GDM1 (cell line): ENCODE data around the gene BAHCC1.
A peak's percentile ranks its signal among the peaks of the same experiment; 100 is the strongest.

ENCODE experiments used
- DNase-seq: peaks from one replicate; lab custom pipeline; 2025; lab: John Stamatoyannopoulos, UW

The BAHCC1 gene

GRCh38 chr17:81480140-81481072 lies 85.1 kb downstream of the BAHCC1 start:
- no peak for DNase-seq

- DNase-seq = peak; percentile 86
These were observed 86.0 kb downstream of the BAHCC1 start for GRCh38 chr17:81481073-81481799.

DNA sequence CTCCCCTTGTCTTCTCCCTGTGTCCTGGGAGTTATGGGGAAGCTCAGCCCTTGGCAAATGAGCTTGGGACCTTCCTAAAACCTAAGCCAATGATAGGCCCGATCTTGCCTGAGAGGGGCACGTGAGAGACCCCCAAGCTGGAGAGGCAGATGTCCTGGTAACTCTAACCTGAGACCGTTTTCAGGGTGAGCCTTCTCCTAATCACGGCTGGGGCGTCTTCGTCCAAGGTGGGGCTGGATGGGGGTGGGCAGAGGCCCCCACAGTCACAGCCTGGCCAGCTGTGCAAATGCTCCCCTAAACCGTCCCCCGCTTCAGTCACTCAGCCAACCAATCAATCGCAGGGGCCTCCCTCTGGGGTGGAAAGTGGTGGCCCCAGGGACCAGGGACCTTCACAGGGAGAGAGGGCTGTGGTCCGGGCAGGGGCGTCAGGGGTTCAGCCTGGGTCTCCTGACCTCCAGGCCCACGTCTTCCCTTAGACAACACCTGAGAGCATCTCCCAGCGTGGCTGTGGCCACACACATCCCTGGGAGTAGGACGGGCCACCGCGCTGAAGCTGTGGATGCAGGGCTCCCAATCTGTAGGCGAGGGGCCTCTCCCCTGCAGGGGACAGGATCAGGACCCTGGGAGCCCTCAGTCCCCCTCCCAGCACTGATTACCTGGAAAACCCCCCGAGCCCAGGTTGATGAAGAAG lies 86.7 kb downstream of the BAHCC1 start:
- no peak for DNase-seq

DNA sequence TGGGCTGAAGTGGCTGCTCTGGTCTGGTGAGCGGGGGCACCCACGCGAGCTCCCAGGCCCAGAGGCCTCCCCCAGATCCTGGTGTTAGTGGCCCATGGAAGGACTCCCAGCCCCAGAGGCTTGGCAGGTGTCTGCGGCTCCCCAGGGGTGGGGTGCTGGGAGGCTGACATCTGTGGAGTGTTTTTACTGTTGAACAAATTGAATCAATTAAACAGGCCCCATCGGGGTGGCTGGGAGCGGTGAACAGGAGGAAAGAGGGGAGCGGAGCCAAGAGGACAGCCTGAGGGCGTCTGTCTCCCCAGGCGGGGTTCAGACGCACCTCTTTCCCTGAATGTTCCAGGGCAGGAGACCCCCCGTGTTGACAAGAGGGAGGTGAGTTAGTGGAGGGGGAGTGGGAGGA lies 87.4 kb downstream of the BAHCC1 start:
- DNase-seq = no peak

- DNase-seq = no peak
These were observed 88.0 kb downstream of the BAHCC1 start for GRCh38 chr17:81483085-81483861.

- no peak for DNase-seq
These were observed 88.6 kb downstream of the BAHCC1 start for GRCh38 chr17:81483862-81484194.

DNA sequence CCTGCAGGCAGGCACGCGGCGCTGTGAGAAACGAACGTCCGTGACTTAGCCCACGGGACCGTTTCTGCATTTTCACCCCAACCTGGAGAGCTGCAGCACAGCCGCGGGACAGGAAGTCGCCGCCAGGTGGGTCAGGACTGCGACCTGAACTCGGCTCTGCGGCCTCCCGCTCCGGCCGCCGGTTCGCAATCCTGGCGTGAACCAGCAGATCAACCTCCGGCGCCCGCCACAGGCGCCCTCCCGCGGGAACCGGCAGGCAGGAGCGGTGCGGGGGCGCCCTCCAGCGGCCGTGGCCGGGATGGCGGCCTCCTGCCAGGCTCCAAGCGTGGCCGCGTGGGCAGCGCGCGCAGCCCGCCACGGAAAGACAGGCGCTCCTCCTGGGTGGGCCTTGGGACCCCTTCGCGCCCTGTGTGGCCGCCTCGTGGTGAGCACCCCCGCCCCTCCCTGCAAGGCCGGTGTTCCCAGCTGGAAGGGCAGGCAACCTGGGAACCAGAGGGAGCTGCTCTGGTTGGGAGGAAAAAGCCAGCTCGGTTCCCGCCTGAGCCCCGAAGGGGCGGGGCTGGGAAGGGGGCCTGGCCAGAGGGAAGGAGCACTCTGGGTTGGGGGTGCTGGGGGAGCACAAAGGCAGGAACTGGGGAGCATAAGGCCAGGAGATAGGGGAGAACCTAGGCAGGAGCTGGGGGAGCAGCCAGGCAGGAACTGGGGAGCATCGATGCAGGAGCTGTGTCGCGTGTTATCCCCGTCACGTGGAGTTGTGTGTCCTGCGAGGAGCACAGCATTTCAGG lies 89.1 kb downstream of the BAHCC1 start:
- peak; percentile 75 for DNase-seq

GRCh38 chr17:81486199-81486810 lies 91.0 kb downstream of the BAHCC1 start:
- DNase-seq = peak; percentile 68

DNA sequence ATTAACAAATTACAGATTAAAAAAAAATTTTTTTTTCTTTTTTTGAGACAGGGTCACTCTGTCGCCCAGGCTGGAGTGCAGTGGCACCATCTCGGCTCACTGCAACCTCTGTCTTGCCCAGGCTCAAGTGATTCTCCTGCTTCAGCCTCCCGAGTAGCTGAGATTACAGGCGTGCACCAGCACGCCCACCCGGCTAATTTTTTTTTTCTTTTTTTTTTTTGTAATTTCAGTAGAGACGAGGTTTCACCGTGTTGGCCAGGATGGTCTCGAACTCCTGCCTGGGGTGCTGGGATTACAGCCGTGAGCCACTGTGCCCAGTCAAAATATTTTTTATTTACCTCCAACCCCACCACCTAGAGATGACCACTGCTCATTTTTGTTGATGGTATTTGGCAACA lies 91.8 kb downstream of the BAHCC1 start:
- DNase-seq = no peak

GRCh38 chr17:81487487-81488275 lies 92.4 kb downstream of the BAHCC1 start:
- peak; percentile 76 for DNase-seq

DNA sequence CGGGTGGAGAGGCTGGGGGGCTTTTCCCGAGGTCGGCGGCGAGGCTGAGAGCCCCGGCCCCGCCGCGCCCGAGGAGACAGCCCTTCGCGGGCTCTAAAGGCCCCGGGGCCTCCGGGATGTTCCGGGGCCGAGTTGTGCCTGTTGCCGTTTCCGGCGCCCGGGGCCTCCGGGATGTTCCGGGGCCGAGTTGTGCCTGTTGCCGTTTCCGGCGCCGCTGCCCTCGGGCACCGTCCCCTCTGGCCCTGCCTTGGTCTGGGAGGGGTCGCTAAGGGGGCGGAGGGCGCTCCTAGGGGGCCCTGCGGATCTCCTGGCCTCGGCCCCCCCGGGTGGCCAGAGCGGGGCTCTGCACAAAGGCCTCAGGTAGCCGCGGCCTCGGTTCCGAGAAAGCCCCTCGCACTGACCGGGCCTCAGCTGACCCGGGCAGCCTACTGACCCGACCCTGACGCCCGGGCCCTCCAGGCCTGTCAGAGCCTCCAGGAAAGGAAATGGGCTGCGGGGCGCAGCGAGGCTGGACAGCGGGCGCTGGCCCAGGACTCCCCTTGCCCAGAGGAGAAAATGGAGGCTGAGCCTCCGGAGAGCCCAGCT lies 93.1 kb downstream of the BAHCC1 start:
- DNase-seq = no peak

GRCh38 chr17:81489012-81489997 lies 94.0 kb downstream of the BAHCC1 start:
- no peak for DNase-seq

DNA sequence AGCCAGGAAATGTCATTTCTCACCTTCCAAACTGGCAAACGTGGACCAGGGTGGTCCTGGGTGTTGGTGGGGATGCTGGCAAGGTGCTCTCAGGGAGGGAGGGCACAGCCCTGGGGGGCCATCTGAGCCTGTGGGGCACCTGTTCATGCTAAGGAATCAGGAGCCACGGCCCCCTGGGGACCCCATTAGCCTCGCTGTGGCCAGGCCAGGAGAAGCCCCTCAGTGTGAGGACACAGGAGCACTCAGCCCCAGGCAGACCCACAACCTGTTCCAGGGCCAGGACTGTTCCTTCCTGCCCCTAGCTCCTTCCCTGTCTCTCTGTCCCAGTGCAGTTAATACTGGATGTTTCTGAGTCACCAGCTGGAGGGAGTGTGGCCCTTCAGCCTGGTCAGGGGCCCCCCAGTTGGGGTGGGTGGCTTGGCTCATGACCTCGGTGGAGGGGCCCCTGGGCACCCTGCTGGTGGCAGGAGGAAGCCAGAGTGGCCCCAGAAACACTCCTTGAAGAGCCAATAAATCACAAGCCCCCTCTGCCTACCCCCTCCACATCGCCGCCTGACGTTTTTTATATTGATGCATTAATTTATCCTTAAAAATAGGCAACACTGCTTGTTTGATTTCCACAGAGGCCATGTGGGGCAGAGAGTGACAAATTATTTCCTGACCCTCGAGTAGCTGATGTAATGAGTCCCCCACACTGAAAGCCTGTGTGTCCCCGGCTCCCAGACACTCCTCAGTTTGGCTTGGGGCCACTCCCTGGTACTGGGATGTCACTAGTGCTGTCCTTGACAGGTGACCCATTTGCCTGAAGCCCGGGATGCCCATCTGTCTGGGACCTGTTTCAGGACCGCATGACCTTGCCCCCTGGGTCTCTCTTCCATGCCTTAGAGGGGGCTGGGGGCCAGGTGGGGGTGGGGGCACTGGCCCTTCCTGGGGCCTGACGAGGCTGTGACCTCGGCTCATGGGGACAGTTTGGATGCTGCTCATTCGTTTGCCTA lies 95.0 kb downstream of the BAHCC1 start:
- DNase-seq = no peak

DNA sequence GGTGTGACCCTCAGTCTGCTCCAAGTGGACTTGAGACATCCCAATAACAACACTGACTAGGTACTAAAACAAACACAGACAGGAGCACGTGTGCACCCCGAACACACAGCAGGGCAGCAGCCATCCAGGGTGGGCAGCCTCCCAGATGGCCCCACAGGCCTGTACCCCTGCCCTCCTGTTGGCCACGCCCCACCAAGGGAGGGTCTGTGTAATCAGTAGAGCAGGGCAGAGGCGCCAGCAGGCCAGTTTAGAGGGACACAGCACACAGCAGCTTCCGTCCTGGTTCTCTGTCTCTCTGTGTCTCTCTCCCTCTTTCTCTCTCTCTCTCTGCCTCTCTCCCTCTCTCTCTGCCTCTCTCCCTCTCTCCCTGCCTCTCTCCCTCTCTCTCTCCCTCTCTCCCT lies 95.9 kb downstream of the BAHCC1 start:
- no peak for DNase-seq

GRCh38 chr17:81491761-81492160 lies 96.5 kb downstream of the BAHCC1 start:
- DNase-seq = no peak

GRCh38 chr17:81492202-81492601 lies 96.9 kb downstream of the BAHCC1 start:
- no peak for DNase-seq

DNA sequence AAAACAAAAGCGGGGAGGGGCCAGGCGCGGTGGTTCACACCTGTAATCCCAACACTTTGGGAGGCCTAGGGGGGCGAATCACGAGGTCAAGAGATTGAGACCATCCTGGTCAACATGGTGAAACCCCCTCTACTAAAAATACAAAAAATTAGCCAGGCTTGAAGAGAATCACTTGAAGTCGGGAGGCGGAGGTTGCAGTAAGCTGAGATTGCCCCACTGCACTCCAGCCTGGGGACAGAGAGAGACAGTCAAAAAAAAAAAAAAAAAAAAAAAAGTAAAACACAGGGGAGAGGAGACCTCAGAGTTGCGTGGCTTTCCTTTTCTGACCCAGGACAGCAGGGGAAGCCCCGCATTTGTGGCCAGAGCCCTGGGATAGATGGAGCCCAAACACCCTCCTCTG lies 97.4 kb downstream of the BAHCC1 start:
- DNase-seq = no peak
